ENCODE data around the gene OSBPL7.

DNA sequence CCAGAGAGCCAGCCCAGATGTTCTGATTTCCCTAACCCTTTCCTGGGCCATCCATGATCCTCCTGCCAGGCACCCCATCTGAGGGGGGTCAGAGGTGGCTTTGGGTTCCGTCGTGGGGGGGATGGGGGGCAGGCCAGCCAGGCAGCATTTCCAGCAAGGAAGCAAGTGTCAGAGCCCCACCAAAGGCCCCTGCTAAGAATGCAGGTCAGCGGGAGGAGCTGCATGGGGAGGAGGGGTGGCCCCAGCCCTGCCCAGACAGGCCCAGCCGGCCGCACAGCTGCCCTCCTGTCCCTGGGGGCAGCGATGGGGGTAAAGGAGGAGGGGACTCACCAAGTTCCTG lies 21.8 kb upstream of the OSBPL7 start:
- TF ChIP-seq JUND (IDR thresholded peaks at IDR 0.05) (no peak), POLR2AphosphoS5 (IDR thresholded peaks at IDR 0.05; ENCODE audit: low read depth, low read length) (no peak), SIN3A (IDR thresholded peaks at IDR 0.05; ENCODE audit: low read depth) (no peak), POLR2A (IDR thresholded peaks at IDR 0.05; ENCODE audit: borderline replicate concordance, extremely low read depth, insufficient read depth, insufficient read length) (no peak), ELF1 (IDR thresholded peaks at IDR 0.05; ENCODE audit: borderline replicate concordance, low read depth) (no peak), EZH2 (IDR thresholded peaks at IDR 0.05) (no peak)
- TF ChIP-seq, protein P1, sequence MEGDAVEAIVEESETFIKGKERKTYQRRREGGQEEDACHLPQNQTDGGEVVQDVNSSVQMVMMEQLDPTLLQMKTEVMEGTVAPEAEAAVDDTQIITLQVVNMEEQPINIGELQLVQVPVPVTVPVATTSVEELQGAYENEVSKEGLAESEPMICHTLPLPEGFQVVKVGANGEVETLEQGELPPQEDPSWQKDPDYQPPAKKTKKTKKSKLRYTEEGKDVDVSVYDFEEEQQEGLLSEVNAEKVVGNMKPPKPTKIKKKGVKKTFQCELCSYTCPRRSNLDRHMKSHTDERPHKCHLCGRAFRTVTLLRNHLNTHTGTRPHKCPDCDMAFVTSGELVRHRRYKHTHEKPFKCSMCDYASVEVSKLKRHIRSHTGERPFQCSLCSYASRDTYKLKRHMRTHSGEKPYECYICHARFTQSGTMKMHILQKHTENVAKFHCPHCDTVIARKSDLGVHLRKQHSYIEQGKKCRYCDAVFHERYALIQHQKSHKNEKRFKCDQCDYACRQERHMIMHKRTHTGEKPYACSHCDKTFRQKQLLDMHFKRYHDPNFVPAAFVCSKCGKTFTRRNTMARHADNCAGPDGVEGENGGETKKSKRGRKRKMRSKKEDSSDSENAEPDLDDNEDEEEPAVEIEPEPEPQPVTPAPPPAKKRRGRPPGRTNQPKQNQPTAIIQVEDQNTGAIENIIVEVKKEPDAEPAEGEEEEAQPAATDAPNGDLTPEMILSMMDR (IDR thresholded peaks at IDR 0.05 in 2 of 3, conservative IDR thresholded peaks at IDR 0.05 in 1 of 3; ENCODE audit: borderline replicate concordance in 1 of 3, insufficient read depth in 1 of 3, low read depth in 2 of 3, low read length in 2 of 3) = 0 out of 6 replicates have a peak, but pooled peaks of 1 of the 3 experiments have one; percentile 9
- TF ChIP-seq, protein P2, sequence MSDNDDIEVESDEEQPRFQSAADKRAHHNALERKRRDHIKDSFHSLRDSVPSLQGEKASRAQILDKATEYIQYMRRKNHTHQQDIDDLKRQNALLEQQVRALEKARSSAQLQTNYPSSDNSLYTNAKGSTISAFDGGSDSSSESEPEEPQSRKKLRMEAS (IDR thresholded peaks at IDR 0.05) = no peak
- TF ChIP-seq, protein P3, sequence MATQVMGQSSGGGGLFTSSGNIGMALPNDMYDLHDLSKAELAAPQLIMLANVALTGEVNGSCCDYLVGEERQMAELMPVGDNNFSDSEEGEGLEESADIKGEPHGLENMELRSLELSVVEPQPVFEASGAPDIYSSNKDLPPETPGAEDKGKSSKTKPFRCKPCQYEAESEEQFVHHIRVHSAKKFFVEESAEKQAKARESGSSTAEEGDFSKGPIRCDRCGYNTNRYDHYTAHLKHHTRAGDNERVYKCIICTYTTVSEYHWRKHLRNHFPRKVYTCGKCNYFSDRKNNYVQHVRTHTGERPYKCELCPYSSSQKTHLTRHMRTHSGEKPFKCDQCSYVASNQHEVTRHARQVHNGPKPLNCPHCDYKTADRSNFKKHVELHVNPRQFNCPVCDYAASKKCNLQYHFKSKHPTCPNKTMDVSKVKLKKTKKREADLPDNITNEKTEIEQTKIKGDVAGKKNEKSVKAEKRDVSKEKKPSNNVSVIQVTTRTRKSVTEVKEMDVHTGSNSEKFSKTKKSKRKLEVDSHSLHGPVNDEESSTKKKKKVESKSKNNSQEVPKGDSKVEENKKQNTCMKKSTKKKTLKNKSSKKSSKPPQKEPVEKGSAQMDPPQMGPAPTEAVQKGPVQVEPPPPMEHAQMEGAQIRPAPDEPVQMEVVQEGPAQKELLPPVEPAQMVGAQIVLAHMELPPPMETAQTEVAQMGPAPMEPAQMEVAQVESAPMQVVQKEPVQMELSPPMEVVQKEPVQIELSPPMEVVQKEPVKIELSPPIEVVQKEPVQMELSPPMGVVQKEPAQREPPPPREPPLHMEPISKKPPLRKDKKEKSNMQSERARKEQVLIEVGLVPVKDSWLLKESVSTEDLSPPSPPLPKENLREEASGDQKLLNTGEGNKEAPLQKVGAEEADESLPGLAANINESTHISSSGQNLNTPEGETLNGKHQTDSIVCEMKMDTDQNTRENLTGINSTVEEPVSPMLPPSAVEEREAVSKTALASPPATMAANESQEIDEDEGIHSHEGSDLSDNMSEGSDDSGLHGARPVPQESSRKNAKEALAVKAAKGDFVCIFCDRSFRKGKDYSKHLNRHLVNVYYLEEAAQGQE (IDR thresholded peaks at IDR 0.05; ENCODE audit: low read depth) = no peak

Data from HCT116 (cell line).